NCI-H1930 (cell line): Measurements from ENCODE around the gene PLXDC2.

Experiments used
- DNase-seq, 2 experiments: peaks; one replicate each; lab custom pipeline; 2025; lab: John Stamatoyannopoulos, UW

Gene PLXDC2

DNA sequence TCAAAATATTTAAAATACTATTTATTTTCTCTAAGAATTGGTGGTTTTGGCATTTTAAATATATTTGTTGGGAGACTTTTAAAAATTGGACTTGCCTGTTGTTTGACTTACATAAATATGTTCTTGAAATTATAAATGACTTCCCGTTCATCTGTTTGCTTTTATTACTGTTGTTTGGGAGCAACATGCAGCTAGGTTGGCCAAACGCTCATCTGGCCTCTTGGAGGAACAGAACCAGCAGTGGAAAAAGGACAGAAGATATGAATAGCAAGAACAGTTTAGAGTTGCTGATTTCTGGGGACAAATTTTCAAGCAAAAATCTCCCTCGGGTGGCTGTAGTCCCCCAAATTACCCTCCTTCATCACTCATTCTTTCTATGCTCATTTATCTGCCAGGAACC, 41.6 kb downstream of the PLXDC2 start:
- no peak for DNase-seq

DNA sequence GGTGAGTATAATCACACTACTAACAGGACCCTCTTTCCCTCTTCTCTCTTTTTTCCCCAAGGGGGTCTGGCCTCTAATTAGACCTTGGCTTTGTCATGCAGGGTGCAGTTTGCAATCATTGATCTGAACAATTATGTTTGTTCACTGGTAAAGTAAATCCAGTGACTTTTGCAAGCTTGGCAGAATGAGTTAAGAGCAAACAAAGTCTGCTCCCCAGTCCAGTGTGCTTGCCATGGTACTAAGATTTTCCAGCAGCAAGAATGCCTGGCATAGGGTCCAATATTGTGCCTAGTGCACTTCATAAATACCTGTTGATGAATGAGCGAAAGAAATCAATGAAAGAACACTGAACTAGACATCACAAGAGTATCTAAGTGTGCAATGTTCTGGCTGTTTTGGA, 43.9 kb downstream of the PLXDC2 start:
- no peak for DNase-seq

DNA sequence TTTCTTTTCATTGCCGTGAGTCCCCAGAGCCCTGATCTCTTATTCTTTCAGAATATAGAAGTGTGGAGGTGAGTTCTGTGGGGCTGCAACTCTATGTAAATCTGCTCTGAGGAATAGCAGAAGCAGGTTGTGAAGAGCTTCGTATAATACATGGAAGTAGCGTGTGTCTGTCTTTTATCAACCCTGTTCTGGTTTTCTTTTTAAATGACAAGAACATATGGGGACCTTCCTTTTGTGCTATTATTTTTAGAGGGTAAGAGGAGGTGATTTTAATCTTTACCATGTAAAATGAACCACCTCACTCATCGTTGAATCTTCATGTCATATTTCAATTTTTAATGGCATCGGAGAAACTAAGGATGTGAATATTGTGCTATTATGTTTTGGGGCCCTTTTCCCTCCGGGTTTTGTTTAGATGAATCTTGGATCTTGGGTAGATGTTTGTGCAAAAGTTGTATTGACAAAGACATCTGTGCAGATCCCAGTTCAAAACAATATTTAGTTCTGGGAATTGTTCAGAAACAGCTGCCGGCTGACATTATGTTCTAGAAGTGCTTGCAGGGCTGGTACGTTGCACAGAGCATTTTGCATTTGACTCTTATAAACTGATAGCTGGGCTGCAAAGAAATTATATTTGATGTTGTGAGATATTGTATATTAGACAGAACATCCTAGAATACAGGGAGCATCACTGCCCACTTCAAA, 46.7 kb downstream of the PLXDC2 start:
- DNase-seq: no peak

DNA sequence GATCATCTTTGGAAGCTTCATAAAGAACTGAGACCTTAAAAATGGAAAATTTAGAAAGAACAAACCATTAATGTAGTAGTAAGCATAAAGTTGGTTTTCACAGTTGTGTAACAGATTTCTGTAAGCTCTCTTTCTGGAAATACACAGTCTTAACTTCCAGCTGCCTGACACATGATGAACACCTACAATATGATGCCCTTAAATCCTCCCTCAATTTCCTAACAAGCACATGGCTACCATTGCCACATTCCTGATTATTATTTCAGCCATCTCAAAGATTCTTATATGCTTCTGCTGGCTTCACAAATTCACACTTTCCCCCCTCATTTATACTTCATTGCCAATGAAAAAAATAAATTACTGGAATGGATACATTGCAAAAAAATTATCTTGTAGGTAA, 49.4 kb downstream of the PLXDC2 start:
- DNase-seq: no peak

DNA sequence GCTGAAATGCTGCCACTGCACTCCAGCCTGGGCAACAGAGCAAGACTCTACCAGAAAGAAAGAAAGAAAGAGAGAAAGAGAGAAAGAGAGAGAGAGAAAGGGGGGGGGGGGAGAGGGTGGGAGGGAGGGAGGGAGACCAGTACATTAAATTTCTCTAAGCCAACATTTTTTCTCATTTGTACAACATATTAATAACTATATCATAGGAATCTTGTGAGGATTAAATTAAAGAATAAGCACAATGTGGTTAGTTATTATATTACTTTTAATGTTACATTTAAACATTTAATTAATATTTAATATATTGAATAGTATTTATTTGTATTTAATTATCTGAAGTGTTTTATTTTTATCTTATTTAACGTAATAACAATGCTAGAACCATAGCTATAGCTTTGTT, 53.1 kb downstream of the PLXDC2 start:
- DNase-seq: no peak

DNA sequence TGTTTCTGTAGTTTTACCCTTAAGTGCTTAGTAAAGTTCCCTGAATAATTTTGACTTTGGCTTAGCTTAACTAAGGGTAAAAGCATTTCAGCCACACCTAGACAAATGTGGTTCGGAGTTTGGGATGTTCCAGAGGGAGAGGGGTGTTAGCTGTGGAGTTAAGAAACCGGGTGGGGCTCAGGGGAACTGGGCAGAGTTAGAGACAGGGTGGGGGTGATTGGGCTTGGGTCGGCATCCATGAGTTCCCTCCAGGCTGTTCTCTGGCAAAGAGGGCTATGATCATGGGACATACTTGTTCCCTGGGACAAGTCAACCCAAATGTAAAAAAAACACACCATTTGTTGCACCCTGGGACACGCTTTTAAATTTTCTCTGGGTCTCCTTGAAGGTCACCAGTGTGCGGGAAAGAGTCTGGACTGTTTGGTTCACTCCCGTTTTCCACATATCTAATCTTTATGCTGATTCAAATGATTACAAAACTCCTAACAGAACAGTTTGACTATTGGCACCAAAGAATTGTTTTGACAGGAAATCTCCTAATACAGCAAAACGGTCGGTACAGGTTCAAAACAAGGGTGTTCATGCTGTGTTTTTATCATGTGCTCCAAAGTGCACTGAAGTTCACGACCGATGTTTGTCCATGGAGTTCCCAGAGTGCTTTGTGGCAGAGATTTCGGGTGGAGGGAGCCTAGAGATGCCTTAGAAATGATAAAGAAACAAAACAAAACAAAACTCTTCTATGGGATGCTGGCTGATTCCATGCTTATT, 56.5 kb downstream of the PLXDC2 start:
- no peak for DNase-seq

DNA sequence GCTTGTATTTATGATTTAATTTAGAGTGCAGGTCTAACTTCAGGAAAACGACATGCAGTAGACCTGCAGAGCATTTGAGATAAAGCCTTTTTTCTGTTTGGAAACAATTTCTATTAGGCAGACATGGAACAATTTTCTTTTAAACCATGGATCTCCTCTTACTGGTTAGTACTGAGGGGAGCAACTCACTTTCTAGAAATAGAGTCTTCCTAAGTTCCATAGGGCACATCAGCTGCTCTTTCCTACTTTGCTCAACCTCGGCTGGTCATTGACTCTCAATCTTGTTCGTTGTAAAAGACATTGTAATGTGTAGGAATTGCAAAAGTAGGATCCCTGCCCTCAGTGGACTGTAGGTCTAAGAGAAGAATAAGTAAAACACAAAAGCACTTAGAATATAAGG, 58.0 kb downstream of the PLXDC2 start:
- DNase-seq: no peak

DNA sequence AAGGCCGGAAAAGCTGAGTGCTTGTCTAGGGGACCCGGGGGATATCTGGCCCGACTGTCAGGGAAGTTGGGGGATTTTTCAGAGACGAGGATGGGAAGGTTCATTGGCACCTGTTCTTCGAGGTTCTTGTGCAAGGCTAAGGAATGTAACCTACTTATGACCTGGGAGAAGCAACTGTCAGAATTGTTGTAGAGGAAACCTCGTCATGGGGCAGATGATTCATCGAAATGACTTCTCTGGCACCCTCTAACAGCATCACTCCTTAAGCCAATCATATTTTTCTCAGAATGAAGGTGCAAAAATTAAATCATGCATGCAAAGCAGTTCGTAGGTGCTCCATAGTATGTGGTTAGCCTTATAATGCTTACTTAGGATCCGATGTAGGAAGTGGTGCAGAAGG, 58.6 kb downstream of the PLXDC2 start:
- DNase-seq: no peak

DNA sequence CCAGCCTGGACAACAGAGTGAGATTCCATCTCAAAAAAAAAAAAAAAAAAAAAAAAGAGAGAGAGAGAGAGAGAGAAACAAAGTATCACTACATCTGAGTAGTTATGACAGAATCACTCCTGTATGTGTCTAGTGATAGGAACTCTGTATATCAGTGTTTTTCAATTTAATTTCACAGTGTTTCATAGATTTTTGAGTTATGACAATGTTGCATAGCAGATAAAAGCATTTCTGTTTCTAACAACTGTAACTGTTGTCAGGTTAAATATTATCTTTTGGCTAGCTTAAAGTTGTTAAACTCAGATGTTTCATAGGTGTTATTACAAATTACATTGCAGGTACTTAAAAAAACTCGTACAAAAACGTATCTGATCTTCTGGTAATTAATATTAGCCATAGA, 60.3 kb downstream of the PLXDC2 start:
- DNase-seq: no peak

DNA sequence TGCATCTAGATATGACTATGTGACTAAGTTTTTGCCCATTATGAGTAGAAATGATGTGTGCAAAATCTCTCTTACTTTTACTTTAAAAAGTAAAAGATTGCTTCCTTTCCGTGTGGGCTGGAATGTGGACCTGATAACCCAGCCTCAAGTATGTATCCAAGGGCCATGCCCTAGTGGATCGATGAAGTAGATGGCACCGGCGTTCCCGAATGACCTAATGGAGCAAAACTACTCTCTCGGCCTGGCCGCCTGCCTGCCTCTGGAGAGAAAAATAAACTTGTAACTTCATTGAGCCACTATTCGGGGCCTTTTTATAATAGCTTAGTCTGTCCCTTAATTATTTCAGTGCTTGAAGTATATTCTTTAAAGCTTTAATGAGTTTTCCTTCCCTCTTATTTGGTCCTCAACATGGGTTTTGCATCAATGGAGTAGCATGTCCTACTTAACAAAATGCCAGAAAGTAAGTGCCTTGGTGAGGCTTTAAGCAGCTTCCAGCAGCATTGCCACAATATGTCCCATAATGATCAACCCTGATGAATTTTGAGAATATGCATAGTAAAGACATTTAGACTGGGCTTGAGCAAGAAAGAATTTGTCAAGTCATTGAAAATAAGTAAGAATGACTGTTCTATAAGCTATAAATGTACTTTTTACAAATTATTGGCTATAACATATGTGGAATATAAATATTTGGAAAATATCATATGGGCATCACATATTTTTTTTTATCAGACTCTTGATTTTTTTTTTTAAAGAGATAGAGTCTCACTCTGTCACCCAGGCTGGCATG, 61.4 kb downstream of the PLXDC2 start:
- no peak for DNase-seq

DNA sequence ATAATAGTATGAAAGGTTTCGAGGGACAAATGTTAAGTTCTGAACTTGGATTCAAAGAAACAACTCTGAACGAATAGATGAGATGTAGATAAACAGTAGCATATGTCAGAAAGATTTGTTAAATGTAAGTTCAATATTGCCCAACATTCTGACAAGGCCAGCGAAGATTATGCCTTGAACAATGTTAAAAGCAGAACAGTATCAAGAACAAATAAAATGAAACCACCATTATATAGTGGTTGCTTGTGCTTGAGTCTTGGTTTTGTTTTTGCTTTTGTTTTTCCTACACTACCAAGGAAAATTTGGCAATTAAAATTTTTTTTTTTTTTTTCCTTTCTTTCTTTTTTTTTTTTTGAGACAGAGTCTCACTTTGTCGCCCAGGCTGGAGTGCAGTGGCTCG, 66.4 kb downstream of the PLXDC2 start:
- DNase-seq: no peak

DNA sequence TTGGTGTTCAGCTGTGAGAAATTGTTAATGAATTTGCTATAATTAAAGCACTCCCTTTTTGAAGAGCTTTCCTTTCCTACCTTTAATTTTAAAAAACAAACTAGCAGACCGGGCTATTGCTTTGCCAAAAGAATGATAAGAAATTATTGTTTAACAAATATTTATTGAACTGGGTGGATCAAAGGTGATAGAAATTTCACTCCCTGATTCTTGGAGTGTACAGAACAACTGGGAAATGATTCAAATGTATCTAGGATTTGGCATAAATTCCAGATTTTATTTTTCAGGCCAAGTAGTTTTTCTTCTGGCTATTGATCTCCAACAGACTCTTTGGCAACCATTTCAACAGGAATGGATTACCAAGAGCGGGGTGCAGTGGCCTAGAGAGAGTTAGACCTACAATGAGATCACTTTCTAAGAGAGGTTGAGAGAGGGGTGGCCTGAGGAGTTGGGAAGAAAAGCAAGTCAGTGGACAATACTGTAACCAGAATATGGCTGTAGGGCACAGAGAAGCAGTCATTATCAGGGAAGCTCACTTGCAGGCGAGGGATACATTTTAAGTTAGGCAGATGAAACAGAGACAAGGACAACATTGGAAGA, 71.9 kb downstream of the PLXDC2 start:
- DNase-seq: no peak

DNA sequence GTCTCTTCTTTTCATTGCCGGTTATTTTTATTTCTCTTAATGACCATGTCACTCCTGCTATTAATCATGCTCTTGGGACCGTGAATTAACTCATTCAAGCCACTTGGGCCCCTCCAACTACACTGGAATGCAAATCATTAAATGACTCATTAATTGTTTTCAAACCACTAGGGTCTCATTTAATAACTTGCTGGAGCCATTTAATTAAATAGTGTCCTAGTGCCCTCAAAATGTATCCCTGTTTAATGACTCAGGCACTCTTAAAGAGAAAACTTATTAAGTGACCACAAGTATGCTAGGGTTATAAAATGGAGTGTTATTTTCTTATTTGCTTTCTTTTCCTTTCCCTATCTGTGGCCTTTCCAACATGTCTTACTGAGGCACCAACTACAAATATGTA, 73.0 kb downstream of the PLXDC2 start:
- no peak for DNase-seq

DNA sequence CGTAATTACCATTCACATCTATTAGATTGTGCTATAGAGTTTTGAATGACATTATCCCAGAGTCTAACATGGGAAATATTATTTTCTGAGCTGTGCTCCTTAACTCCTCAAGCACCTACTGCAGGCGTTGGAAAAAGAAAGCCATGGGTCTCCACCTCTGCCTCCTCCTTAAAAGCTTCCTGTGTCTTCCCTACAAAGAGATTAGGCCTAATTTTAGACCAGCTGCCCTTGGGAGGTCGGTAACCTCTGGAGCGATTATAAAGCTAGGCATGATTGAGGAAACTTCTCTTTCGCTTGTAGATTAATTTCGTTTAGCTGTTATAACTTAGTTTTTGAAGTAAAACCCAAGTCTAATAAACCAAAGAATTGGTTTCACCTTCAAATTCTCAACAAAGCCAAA, 75.2 kb downstream of the PLXDC2 start:
- DNase-seq: no peak

DNA sequence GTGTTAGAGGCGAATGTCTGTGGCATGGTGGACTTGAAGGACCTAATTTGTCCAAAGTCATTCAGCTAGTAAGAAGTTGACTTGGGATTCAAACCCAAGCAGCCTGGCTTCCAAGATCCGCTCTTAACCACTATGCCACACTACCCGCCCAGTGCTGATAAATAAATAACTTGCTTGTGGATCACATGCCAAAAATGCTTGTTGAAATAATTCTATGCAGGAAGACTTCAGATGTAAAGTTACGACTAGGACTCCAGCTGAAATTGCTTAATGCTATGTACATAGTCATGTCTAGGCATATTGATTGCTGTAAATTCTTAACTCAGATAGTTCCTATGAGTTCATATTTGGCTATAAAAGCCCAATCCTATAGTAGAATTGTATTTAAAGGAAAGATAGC, 76.0 kb downstream of the PLXDC2 start:
- DNase-seq: no peak

DNA sequence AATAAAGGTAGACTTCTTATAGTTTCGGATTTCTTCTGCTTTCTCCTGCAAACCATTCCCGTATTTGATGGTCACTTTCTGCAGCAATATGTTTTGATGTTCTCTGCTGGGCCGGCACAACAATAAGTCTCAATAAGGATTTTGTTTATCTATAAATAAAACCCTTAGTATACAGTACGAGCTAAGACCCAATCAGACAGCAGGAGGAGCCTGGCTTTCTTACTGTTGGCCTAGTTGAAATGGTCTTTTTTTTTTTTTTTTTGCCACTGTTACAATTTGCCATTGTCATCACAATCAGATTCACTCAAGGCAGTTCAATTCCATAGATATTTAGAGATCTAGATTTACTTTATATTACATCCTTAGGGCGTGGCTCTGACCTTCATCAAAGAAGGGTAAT, 76.4 kb downstream of the PLXDC2 start:
- DNase-seq: no peak

DNA sequence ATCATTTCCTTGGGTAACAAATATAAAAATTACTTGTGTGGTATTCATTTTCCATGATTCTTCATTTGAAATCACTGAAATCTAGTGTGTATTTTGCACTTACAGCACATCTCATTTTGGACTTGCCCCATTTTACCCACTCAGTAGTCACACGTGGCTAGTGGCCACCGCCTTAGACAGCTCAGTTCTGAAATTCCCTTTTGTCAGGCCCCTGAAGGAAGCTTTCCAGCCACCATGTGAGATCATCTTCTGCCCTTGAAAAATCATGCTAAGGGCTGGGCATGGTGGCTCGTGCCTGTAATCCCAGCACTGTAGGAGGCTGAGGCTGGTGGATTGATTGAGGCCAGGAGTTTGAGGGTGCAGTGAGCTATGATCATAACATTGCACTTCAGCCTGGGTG, 79.3 kb downstream of the PLXDC2 start:
- no peak for DNase-seq

DNA sequence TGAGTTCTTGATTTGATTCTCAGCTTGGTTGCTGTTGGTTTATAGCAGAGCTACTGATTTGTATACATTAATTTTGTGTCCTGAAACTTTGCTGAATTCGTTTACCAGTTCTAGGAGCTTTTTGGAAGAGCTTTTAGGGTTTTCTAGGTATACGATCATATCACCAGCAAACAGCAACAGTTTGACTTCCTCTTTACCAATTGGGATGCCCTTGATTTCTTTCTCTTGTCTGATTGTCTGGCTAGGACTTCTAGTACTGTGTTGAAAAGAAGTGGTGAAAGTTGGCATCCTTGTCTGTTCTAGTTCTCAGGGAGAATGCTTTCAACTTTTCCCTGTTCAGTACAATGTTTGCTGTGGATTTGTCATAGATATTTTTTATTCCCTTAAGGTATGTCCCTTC, 86.2 kb downstream of the PLXDC2 start:
- no peak for DNase-seq

DNA sequence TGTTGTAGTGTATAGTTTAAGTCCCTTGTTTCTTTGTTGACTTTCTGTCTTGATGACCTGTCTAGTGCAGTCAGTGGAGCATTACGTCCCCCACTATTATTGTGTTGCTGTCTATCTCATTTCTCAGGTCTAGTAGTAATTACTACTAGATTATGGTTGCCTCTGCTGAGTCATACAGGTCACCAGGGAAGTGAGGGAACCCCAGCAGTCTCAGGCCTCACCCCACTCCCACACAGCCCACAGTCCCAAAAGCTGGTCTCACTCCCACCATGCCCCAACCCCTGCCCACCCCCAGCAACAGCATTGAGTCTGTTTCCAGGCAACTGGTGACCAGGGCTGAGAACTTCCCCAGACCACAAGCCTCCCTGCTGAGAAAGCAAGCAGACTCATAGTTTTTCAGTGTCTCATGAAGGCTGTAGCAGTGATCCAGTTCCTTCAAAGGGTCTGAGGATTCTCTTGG, 88.0 kb downstream of the PLXDC2 start:
- no peak for DNase-seq

DNA sequence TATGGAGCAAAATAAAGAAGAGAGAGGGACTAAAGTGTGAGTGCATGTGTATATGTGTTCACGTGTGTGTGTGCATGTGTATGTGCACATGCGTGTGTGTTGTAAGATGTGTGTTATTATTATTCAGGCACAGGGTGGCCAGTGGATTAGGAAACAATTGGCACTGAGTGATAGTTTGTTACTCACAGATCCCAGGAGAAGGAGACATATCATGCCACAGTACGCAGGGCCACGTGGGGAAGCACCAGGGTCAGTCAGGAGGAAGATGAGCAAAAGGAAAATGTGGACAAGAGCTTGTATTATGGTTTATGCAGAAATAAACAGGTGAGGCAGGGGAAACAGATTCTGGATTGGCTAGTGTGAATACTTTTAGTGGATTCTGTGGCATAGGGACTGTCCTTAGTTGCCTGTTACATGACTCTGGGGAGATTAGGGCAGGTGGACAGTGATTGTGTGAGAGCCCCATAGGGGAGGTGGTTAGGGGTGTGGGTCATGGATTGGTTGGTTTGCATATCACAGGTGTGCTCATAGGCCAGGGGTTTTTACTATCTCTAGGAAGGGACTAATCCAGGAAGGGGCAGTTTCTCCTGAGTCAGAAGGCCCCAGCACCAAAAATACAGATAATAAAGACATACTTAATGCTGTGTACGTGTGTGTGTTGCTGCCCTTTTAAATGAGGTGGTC, 90.0 kb downstream of the PLXDC2 start:
- no peak for DNase-seq

DNA sequence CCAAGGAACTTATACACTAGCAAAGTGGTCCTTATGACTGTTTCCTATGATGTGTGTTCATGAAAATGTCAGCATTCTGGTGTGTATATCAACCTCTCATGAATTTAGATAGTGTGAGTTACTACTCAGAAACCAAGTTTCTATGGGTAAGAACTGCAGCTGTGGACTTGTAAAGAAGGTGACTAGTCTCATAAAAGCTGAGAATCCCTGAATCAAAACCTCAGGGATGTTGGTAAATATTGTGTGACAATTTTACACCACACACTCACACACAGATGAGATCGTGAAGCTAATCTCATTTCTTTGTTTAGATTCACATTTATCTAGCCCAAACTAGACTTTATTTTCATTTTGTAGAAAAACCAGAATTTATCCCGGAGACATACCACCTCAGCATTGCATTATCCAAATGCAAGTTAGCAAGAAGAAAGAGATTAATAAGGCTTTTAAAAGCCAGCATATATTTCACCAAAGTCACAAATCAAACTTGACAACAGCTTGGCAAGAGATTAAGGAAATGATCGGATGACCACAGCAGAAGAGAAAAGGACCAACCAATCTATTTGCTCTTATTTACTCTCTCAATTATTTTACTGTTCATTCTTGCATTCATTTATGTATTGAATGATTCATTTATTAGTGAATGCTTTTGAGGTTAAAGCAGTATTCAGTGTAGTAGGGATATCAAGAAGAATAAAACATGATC, 92.9 kb downstream of the PLXDC2 start:
- DNase-seq: no peak
